HEK293T (cell line): ENCODE measurements around the gene GMDS.

Experiments
- CTCF ChIA-PET: fragments of 350-600 bp; formaldehyde crosslinking; extraction: SDS; loops from one replicate; lab custom pipeline; 2021; ENCODE audit warnings: antibody characterized with exemption, inconsistent platforms; lab: Yijun Ruan, JAX
- POLR2A ChIA-PET: fragments of 350-600 bp; formaldehyde crosslinking; extraction: SDS; loops from one replicate; lab custom pipeline; 2020; ENCODE audit warnings: antibody characterized with exemption, inconsistent platforms; lab: Yijun Ruan, JAX
- DNase-seq: peaks from one replicate; pipeline ENCODE4 v3.0.0; 2012; ENCODE audit warnings: mixed read lengths; ENCODE audit errors: extremely low spot score
- ARNT ChIP-seq: fragments of 450-650 bp; IDR thresholded peaks from 2 replicates; pipeline ENCODE4 v1.6.1; 2017; ENCODE audit warnings: mild to moderate bottlenecking
- BHLHE40 ChIP-seq: fragments of 450-650 bp; IDR thresholded peaks from 2 replicates; pipeline ENCODE4 v1.6.1; 2016; ENCODE audit warnings: mild to moderate bottlenecking, moderate library complexity, borderline replicate concordance
- CTBP1 ChIP-seq: fragments of 450-650 bp; IDR thresholded peaks from 2 replicates; pipeline ENCODE4 v1.6.1; 2016; ENCODE audit warnings: borderline replicate concordance
- ELF4 ChIP-seq: fragments of 450-650 bp; IDR thresholded peaks from 2 replicates; pipeline ENCODE4 v1.6.1; 2017; ENCODE audit warnings: antibody characterized with exemption
- FOXA1 ChIP-seq: fragments of 450-650 bp; IDR thresholded peaks from 2 replicates; pipeline ENCODE4 v1.6.1; 2016; ENCODE audit warnings: mild to moderate bottlenecking
- FOXK2 ChIP-seq: fragments of 450-650 bp; IDR thresholded peaks from 2 replicates; pipeline ENCODE4 v1.6.1; 2016; ENCODE audit warnings: mild to moderate bottlenecking
- FOXM1 ChIP-seq: fragments of 450-650 bp; IDR thresholded peaks from 2 replicates; pipeline ENCODE4 v1.6.1; 2017; ENCODE audit warnings: mild to moderate bottlenecking, borderline replicate concordance
- HDGF ChIP-seq: fragments of 450-650 bp; IDR thresholded peaks from 2 replicates; pipeline ENCODE4 v1.6.1; 2017; ENCODE audit warnings: antibody characterized with exemption, borderline replicate concordance
- L3MBTL2 ChIP-seq: fragments of 450-650 bp; conservative IDR thresholded peaks from 2 replicates; pipeline ENCODE4 v1.6.1; 2016; ENCODE audit warnings: mild to moderate bottlenecking
- LEF1 ChIP-seq: fragments of 450-650 bp; IDR thresholded peaks from 2 replicates; pipeline ENCODE4 v1.6.1; 2017; ENCODE audit warnings: mild to moderate bottlenecking, borderline replicate concordance
- NFRKB ChIP-seq: fragments of 450-650 bp; IDR thresholded peaks from 2 replicates; pipeline ENCODE4 v1.6.1; 2016; ENCODE audit warnings: mild to moderate bottlenecking, moderate library complexity
- PKNOX1 ChIP-seq: fragments of 450-650 bp; IDR thresholded peaks from 2 replicates; pipeline ENCODE4 v1.6.1; 2016
- SP1 ChIP-seq: fragments of 450-650 bp; IDR thresholded peaks from 2 replicates; pipeline ENCODE4 v1.6.1; 2017
- SUZ12 ChIP-seq: fragments of 450-650 bp; IDR thresholded peaks from 2 replicates; pipeline ENCODE4 v1.6.1; 2016; ENCODE audit warnings: mild to moderate bottlenecking
- TARDBP ChIP-seq: fragments of 450-650 bp; IDR thresholded peaks from 2 replicates; pipeline ENCODE4 v1.6.1; 2016
- ZNF384 ChIP-seq: fragments of 450-650 bp; IDR thresholded peaks from 2 replicates; pipeline ENCODE4 v1.6.1; 2016

The GMDS gene

GRCh38 chr6:1993042-1993441, 252.4 kb downstream of the GMDS start:
- CTCF ChIA-PET: no interaction called here
- POLR2A ChIA-PET: interaction anchor here (1.2 kb wide), 1 partner anchor 386 kb away, joined by 3 read pairs; no protein-coding TSS in a partner anchor
- DNase-seq: no peak
- TF ChIP-seq SP1 (no peak), FOXA1 (no peak), FOXM1 (no peak)

- TF ChIP-seq FOXK2 (no peak), BHLHE40 (no peak), FOXM1 (no peak), HDGF (no peak), PKNOX1 (no peak), ARNT (no peak), SUZ12 (no peak), L3MBTL2 (no peak), ZNF384 (no peak)
- CTCF ChIA-PET: no interaction called here
- POLR2A ChIA-PET: no interaction called here
- DNase-seq: no peak
Observed at GRCh38 chr6:1991332-1991878, 254.0 kb downstream of the GMDS start.

DNA sequence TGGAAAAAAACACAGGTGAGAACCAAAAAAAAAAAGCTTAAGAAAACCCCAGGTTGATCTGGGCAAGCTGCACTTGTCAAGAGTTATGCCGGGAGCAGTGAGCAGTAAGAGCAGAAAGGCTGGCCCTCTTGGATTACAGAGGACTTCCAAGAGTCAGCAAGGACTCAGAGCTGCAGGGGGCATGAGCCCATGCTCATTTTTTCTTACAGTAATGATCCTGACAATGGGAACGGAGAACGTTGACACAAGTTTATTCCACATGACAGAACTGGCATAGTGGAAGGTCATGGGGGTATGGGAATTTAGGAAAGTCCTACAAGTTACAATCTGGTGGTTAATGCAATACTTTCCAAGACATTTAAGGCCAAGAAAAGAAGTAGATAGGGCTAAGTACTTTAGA, 256.6 kb downstream of the GMDS start:
- peak; percentile 26 for DNase-seq
- ChIA-PET CTCF (no interaction called here), POLR2A (no interaction called here)
- TF ChIP-seq NFRKB (no peak), SP1 (no peak), BHLHE40 (no peak), TARDBP (no peak), FOXK2 (no peak), FOXM1 (no peak), SUZ12 (no peak), CTBP1 (no peak), LEF1 (no peak), FOXA1 (no peak)

- no peak for TF ChIP-seq PKNOX1
- no peak for TF ChIP-seq LEF1
- no peak for TF ChIP-seq SUZ12
- no peak for TF ChIP-seq ARNT
- no peak for TF ChIP-seq L3MBTL2
- TF ChIP-seq BHLHE40: no peak
- no peak for TF ChIP-seq ZNF384
- TF ChIP-seq TARDBP: no peak
- no peak for TF ChIP-seq FOXA1
- no peak for TF ChIP-seq FOXK2
- TF ChIP-seq ELF4: no peak
- no peak for TF ChIP-seq SP1
- TF ChIP-seq HDGF: no peak
- no peak for TF ChIP-seq FOXM1
- ChIA-PET CTCF (interaction anchor here (0.6 kb wide), 1 partner anchor 758 kb away, joined by 3 read pairs; no protein-coding TSS in a partner anchor), POLR2A (no interaction called here)
- no peak for DNase-seq
Observed at GRCh38 chr6:1987640-1988039, 257.8 kb downstream of the GMDS start.

DNA sequence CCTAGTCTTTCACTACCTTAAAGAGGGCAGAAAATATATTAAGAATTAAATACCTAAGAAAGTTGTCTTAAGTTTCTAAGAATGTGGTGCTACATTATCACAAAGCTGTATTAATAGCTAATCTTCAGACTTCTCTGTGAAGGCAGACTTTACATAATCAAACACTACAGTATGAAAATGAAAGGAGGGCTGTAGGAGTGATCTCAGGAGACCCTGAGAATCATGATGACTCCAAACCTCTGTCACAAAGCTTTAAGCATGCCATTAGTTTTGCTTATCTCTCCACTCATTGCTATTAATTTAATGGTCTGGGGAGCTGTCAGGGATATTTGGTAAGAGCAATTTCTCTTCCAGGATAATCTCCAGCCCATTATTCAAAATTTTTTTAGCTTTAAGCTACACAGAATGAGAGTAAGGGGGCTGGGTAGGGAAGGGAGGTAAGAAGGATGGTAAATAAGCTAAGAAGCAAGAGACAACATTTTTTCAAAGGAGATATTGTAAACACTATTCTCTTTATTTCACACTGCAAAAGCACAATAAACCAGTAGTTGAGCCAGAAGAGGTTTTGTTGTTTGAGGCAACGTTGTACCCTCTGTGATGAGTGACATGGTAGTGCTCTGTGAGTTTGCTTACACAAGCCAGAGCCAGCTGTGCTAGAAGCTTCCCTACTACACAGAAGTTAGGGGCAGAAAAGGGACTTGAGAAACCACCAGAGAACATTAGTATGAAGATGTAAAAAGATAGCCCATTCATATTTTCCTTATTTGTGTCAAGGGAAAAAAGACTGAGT, 258.8 kb downstream of the GMDS start:
- no peak for TF ChIP-seq L3MBTL2
- no peak for TF ChIP-seq BHLHE40
- TF ChIP-seq CTBP1: no peak
- no peak for TF ChIP-seq HDGF
- TF ChIP-seq ARNT: no peak
- TF ChIP-seq ELF4: no peak
- peak; percentile 80 for TF ChIP-seq PKNOX1
- DNase-seq: no peak
- POLR2A ChIA-PET: no interaction called here
- CTCF ChIA-PET: no interaction called here

DNA sequence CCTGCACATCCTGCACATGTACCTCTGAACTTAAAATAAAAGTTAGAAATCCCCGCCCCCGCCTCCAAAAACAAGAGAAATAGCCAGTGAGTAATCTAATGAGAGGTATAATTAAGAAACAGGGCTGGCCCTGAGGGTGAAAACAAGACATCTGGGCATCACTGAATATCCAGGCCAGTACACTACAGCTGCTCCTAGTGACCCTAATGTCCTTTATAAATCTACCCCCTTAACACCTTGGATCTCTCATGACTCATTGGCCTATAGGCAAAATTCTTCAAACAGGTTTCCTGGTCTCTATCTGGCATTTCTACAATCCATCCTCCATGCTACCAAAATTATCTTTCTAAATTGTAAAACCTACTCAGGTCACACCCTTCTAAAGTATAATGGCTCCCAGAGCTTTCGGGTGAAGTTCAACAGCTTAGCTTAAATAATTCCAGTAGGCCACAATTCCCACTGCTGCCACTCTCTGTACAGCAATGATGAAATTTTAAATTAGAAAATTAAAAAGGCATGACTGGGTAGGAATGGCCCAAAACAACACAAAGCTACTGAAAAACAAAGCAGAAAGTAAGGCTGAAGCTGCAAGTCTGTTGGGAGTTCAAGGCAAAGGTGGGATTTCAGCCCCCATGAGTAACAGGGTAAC, 260.9 kb downstream of the GMDS start:
- POLR2A ChIA-PET: no interaction called here
- DNase-seq: no peak
- CTCF ChIA-PET: interaction anchor here (0.7 kb wide), 1 partner anchor 20 kb away, joined by 3 read pairs; no protein-coding TSS in a partner anchor
- no peak for TF ChIP-seq ARNT

DNA sequence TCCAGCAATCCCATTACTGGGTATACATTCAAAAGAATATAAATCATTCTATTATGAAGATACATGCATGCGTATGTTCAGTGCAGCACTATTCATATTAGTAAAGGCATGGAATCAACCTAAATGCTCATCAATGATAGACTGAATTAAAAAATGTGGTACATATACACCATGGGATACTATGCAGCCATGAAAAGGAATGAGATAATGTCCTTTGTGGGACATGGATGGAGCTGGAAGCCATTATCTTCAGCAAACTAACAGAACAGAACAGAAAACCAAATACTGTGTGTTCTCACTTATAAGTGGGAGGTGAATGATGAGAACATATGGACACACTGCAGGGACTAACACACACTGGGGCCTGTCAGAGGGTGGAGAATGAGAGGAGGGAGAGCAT, 261.6 kb downstream of the GMDS start:
- no peak for DNase-seq
- CTCF ChIA-PET: no interaction called here
- POLR2A ChIA-PET: no interaction called here
- TF ChIP-seq PKNOX1 (no peak), SP1 (no peak), TARDBP (no peak), ELF4 (no peak), L3MBTL2 (no peak), FOXM1 (no peak), FOXK2 (no peak), SUZ12 (no peak), LEF1 (no peak), ZNF384 (no peak), CTBP1 (no peak), NFRKB (no peak), ARNT (no peak)
